ENCODE results near the gene HNMT.
"Not testable (repeated sequence)": the region's sequence is repeated elsewhere in the genome, so short reads cannot be mapped to it uniquely, and the experiment has no call there.

The HNMT gene

DNA sequence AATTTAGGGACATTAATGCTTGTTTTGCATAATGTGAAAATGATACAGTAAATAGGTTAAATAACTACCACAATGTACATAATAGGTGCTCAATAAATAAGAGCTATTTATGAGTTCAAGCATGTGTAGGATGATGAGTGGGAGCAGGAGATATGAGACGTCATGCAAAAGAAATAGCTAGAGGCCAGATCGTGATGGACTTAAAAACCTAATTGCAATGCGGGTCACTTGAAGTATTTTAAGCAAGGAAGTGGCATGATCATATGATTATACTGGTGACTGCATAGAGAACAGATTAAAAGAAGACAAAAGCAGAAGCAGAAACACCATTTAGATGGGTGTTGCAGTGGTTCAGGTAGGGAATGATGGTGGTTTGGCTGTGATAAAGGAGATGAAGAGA lies 78.0 kb downstream of the HNMT start:
- Histone ChIP-seq H3K4me3 (no peak overlapping the region), H3K9ac (ENCODE audit: insufficient read length) (no peak overlapping the region), H3K27ac (no peak overlapping the region), H3K36me3 (ENCODE audit: insufficient read depth, low read length) (no peaks in the 10 kb centered on the region), H3K9me3 (ENCODE audit: low read depth, low read length) (no peaks in the 10 kb centered on the region)
- DNase-seq (ENCODE audit: low read depth, low spot score): no peak
- TF ChIP-seq FOXP2 (optimal IDR thresholded peaks at IDR 0.05; ENCODE audit: control extremely low read depth, extremely low read length, insufficient read depth): no peak
- no peak for TF ChIP-seq POLR2AphosphoS5 (IDR thresholded peaks at IDR 0.05; ENCODE audit: borderline replicate concordance, low read depth, low read length)
- TF ChIP-seq EZH2 (IDR thresholded peaks at IDR 0.05): no peak

DNA sequence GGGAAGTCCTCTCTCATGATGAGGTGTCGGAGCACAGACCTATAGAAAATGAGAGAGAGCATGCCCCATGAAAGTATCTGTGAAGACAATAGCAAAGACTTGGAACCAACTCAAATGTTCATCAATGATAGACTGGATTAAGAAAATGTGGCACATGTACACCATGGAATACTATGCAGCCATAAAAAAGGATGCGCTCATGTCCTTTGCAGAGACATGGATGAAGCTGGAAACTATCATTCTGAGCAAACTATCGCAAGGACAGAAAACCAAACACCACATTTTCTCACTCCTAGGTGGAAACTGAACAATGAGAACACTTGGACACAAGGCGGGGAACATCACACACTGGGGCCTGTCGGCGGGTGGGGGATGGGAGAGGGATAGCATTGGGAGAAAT lies 79.3 kb downstream of the HNMT start:
- not testable (repeated sequence) for H3K9me3 ChIP-seq (ENCODE audit: low read depth, low read length); H3K9ac ChIP-seq (ENCODE audit: insufficient read length); H3K4me3 ChIP-seq; DNase-seq (ENCODE audit: low read depth, low spot score); H3K36me3 ChIP-seq (ENCODE audit: insufficient read depth, low read length); H3K27ac ChIP-seq

DNA sequence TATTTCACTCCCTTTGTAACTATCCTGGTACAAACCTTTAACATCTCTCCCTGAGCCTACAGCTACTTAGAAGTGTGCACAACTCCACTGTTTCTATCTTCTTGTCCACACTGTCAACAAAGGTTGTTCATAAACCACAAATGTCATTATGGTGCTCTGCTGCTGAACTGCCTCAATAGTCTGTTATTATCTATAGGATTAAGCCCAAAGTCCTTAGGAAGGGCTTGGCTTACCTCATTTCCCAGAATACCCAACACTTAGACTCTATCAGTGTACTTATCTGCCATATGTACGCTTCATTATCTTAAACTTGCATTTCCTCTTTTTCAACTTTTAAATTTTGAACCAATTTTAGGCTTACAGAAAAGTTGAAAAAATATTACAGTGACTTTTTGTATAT lies 94.2 kb downstream of the HNMT start:
- Histone ChIP-seq H3K4me3 (no peak overlapping the region), H3K27ac (no peak overlapping the region), H3K9me3 (ENCODE audit: low read depth, low read length) (no peaks in the 10 kb centered on the region), H3K9ac (ENCODE audit: insufficient read length) (no peak overlapping the region), H3K36me3 (ENCODE audit: insufficient read depth, low read length) (no peaks in the 10 kb centered on the region)
- no peak for DNase-seq (ENCODE audit: low read depth, low spot score)
- TF ChIP-seq POLR2AphosphoS5 (IDR thresholded peaks at IDR 0.05; ENCODE audit: borderline replicate concordance, low read depth, low read length) (no peak), FOXP2 (optimal IDR thresholded peaks at IDR 0.05; ENCODE audit: control extremely low read depth, extremely low read length, insufficient read depth) (no peak), EZH2 (IDR thresholded peaks at IDR 0.05) (no peak)

DNA sequence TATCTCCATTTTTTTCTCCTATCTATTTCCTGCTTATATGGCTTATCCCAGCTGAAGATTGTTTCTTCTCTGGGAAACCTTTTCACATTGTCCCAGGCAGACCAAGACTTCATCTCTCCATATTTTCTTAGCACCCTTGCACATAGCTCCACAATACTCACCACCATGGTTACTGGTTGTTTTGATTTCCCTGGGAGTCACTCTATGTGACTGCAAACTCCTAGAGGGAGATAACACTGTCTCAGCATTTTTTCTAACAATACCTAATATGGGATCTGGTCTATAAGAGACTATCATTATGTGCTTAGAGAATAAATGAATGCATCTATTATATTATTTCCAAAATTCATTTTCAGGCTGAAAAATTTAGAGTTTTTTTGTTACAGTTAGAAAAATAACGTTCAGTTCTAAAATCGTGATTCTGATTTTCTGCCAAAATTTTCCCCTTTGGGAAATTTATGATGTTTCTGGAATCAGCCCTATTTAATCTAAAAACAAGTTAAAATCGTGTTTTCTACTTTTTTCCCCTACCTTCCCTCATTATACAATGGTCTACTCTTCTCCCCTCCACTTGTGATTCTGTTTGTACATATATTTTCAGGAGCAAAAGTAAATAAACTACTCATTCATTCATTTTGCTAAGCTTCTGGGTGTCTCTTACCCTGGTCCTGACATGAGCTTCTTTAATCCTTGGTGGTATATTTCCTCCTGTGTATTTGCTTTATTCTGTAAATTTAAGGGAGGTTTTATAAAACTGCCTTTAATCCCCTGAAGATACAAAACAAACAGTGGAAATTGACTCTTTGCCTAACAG lies 95.4 kb downstream of the HNMT start:
- Histone ChIP-seq H3K36me3 (ENCODE audit: insufficient read depth, low read length) (no peaks in the 10 kb centered on the region), H3K4me3 (no peak overlapping the region), H3K9me3 (ENCODE audit: low read depth, low read length) (no peaks in the 10 kb centered on the region), H3K9ac (ENCODE audit: insufficient read length) (no peak overlapping the region), H3K27ac (no peak overlapping the region)
- no peak for DNase-seq (ENCODE audit: low read depth, low spot score)
- TF ChIP-seq POLR2AphosphoS5 (IDR thresholded peaks at IDR 0.05; ENCODE audit: borderline replicate concordance, low read depth, low read length): no peak; the same call in 1 of the 2 replicates
- no peak for TF ChIP-seq EZH2 (IDR thresholded peaks at IDR 0.05)
- no peak for TF ChIP-seq FOXP2 (optimal IDR thresholded peaks at IDR 0.05; ENCODE audit: control extremely low read depth, extremely low read length, insufficient read depth)

DNA sequence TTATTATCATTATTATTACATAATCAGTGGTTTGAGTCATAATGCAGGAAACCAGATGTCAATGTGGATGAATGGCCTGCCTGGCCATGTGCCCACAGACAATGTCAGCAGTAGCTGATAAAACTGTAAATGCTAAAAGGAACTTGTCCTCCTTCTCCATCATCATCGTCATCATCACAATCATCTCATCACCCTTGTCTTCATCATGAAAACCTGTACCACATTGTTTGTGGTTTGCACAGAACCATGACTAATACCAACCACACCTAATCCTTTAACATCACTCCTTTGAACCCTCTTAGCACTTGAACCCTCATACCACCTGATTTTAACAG lies 96.0 kb downstream of the HNMT start:
- no peak for DNase-seq (ENCODE audit: low read depth, low spot score)
- Histone ChIP-seq H3K4me3 (no peak overlapping the region), H3K27ac (no peak overlapping the region)

DNA sequence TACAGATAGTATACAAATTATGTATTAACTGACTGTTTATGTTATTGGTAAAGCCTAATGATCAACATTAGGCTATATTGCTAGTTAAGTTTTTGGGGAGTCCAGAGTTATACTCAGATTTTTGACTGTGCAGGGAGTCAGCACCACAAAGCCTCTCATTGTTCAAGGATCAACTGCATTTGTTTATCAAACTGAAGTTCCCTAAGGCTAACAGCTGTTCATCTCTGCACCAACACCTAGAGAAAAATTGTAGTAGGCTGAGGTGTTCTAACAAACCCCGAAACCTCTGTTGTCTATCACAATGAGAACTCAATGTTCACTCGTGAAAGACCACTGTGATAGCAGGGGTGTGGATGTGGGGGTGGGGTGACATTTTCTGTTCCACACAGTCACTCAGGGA lies 97.7 kb downstream of the HNMT start:
- no peak for TF ChIP-seq POLR2AphosphoS5 (IDR thresholded peaks at IDR 0.05; ENCODE audit: borderline replicate concordance, low read depth, low read length)
- no peak for TF ChIP-seq EZH2 (IDR thresholded peaks at IDR 0.05)
- no peak for TF ChIP-seq FOXP2 (optimal IDR thresholded peaks at IDR 0.05; ENCODE audit: control extremely low read depth, extremely low read length, insufficient read depth)
- Histone ChIP-seq H3K9me3 (ENCODE audit: low read depth, low read length) (no peaks in the 10 kb centered on the region), H3K36me3 (ENCODE audit: insufficient read depth, low read length) (no peaks in the 10 kb centered on the region), H3K27ac (no peak overlapping the region), H3K4me3 (no peak overlapping the region), H3K9ac (ENCODE audit: insufficient read length) (no peak overlapping the region)
- DNase-seq (ENCODE audit: low read depth, low spot score): no peak

More for the DNA sequence above, 96.0 kb downstream of the HNMT start:
- TF ChIP-seq EZH2 (IDR thresholded peaks at IDR 0.05) (no peak), FOXP2 (optimal IDR thresholded peaks at IDR 0.05; ENCODE audit: control extremely low read depth, extremely low read length, insufficient read depth) (no peak), POLR2AphosphoS5 (IDR thresholded peaks at IDR 0.05; ENCODE audit: borderline replicate concordance, low read depth, low read length) (no peak)
- Histone ChIP-seq H3K9ac (ENCODE audit: insufficient read length) (no peak overlapping the region), H3K9me3 (ENCODE audit: low read depth, low read length) (no peaks in the 10 kb centered on the region), H3K36me3 (ENCODE audit: insufficient read depth, low read length) (no peaks in the 10 kb centered on the region)

DNA sequence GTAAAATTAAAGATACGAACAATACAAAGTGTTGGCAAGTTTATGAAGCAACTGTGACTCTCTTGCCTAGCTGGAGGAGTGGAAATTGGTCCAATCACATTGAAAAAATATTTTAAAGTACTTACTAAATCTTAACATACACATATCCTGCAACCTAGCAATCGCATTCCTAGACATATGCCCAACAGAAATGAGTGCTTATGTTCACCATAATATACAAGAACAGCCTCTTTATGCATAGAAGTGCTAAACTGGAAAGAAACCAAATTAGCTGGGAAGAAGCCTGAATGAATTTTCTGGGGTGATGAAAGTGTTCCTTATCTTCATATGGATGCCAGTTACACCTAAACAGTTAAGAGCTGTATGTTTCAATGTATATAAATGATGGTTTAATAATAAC lies 98.9 kb downstream of the HNMT start:
- no peak overlapping the region for H3K9ac ChIP-seq (ENCODE audit: insufficient read length)
- no peak for DNase-seq (ENCODE audit: low read depth, low spot score)
- H3K4me3 ChIP-seq: no peak overlapping the region
- H3K27ac ChIP-seq: no peak overlapping the region
- no peaks in the 10 kb centered on the region for H3K36me3 ChIP-seq (ENCODE audit: insufficient read depth, low read length)
- no peaks in the 10 kb centered on the region for H3K9me3 ChIP-seq (ENCODE audit: low read depth, low read length)
- TF ChIP-seq EZH2 (IDR thresholded peaks at IDR 0.05): no peak
- TF ChIP-seq FOXP2 (optimal IDR thresholded peaks at IDR 0.05; ENCODE audit: control extremely low read depth, extremely low read length, insufficient read depth): no peak
- no peak for TF ChIP-seq POLR2AphosphoS5 (IDR thresholded peaks at IDR 0.05; ENCODE audit: borderline replicate concordance, low read depth, low read length)
